ENCODE results near the gene SSRP1. TPM values are rescaled to one million over a fixed set of nuclear protein-coding genes. Genes with fewer than 3 reads are reported as not detected.
"Not testable (repeated sequence)": the region's sequence is repeated elsewhere in the genome, so short reads cannot be mapped to it uniquely, and the experiment has no call there.

SSRP1 gene
- total RNA-seq, 1 donor from 2014 or later, result 79.5 TPM

DNA sequence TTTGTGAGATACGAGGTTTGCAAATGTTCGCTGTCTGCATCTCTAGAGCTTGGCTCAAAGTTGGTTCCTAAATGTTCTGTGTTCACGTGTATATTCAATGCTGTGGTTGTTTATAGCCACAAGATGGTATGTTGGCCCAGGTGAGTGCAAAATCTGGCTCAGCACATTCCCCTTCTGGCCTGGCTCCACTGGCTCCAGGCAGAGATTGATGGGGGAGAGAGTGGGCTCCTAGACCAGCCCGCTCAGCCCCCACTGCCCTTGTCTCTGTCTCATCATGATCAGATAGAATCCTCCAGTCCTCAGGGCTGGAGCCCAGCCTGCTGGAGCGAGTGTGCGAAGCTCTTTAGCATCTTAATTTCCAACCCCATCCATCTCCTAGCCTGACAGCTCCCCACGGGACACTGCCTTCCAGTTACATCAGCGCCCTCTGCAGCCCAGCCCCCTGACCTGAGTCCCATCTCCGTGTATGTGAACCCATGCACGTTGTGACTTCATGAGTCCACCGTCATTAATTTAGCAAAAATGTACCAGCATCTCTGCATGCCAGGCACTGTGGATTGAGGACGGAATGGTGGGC is 4.4 kb upstream of the SSRP1 start:
- no peak for DNase-seq (ENCODE audit: low read depth)

DNA sequence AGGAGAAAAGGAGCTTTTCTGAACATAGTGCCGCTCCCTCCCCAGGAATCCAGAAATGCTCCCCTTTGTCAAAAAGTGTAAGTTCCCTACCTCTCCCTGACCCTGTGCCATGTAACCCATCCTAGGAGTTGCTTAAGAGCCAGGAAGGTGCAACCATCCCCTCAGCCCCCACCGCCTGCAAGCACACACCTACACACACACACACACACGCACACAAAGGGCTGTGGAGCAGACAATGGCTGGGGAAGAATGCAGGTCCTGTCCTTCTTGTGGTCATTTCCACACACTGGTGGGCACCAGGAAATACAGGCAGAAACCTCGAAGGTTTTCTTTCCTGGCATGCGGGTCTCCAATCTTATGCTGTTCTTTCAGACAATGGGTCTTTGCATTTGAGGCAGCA is 3.6 kb upstream of the SSRP1 start:
- Histone ChIP-seq H3K4me1 (ENCODE audit: insufficient read depth, low read length) (peaks cover 10% of the 10 kb centered on the region), H2AFZ (ENCODE audit: low read depth, low read length) (no peak overlapping the region), H3K79me2 (ENCODE audit: insufficient read depth, low read length) (peaks cover 21% of the 10 kb centered on the region), H3K36me3 (ENCODE audit: insufficient read depth, low read length) (no peaks in the 10 kb centered on the region), H3K27ac (ENCODE audit: low read depth, low read length) (no peak overlapping the region), H3K27me3 (ENCODE audit: insufficient read depth, low read length) (peaks cover 15% of the 10 kb centered on the region), H3K9ac (ENCODE audit: low read length) (no peak overlapping the region), H3K9me3 (ENCODE audit: insufficient read depth, low read depth, low read length) (no peaks in the 10 kb centered on the region), H3K4me3 (ENCODE audit: insufficient read depth, low read depth, low read length) (no peak overlapping the region), H4K20me1 (ENCODE audit: insufficient read depth, low read length) (peaks cover 1% of the 10 kb centered on the region), H3K4me2 (ENCODE audit: low read length) (no peak overlapping the region)
- TF ChIP-seq, protein P1, sequence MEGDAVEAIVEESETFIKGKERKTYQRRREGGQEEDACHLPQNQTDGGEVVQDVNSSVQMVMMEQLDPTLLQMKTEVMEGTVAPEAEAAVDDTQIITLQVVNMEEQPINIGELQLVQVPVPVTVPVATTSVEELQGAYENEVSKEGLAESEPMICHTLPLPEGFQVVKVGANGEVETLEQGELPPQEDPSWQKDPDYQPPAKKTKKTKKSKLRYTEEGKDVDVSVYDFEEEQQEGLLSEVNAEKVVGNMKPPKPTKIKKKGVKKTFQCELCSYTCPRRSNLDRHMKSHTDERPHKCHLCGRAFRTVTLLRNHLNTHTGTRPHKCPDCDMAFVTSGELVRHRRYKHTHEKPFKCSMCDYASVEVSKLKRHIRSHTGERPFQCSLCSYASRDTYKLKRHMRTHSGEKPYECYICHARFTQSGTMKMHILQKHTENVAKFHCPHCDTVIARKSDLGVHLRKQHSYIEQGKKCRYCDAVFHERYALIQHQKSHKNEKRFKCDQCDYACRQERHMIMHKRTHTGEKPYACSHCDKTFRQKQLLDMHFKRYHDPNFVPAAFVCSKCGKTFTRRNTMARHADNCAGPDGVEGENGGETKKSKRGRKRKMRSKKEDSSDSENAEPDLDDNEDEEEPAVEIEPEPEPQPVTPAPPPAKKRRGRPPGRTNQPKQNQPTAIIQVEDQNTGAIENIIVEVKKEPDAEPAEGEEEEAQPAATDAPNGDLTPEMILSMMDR (IDR thresholded peaks at IDR 0.05; ENCODE audit: insufficient read depth, low read depth, low read length), result no peak
- no peak for TF ChIP-seq EZH2 (IDR thresholded peaks at IDR 0.05; ENCODE audit: insufficient read depth, low read length)
- H3K4me1 Mint-ChIP-seq (ENCODE audit: low read depth, unreplicated experiment), result peaks cover 7% of the 10 kb centered on the region
- H3K27ac Mint-ChIP-seq (ENCODE audit: unreplicated experiment), result no peak overlapping the region
- DNase-seq (ENCODE audit: low read depth) (no peak), FAIRE-seq (no peak)
- H3K4me3 Mint-ChIP-seq (ENCODE audit: unreplicated experiment), result no peak overlapping the region
- peaks cover 23% of the 10 kb centered on the region for H3K27me3 Mint-ChIP-seq (ENCODE audit: low read depth, unreplicated experiment)
- no peaks in the 10 kb centered on the region for H3K9me3 Mint-ChIP-seq (ENCODE audit: unreplicated experiment)
- no peaks in the 10 kb centered on the region for H3K36me3 Mint-ChIP-seq (ENCODE audit: low read depth, unreplicated experiment)

More for the DNA sequence above, 4.4 kb upstream of the SSRP1 start:
- Histone ChIP-seq H3K4me1 (ENCODE audit: insufficient read depth, low read length) (peaks cover 6% of the 10 kb centered on the region), H2AFZ (ENCODE audit: low read depth, low read length) (no peak overlapping the region), H4K20me1 (ENCODE audit: insufficient read depth, low read length) (no peaks in the 10 kb centered on the region), H3K27ac (ENCODE audit: low read depth, low read length) (no peak overlapping the region), H3K27me3 (ENCODE audit: insufficient read depth, low read length) (peaks cover 15% of the 10 kb centered on the region), H3K9me3 (ENCODE audit: insufficient read depth, low read depth, low read length) (no peaks in the 10 kb centered on the region), H3K79me2 (ENCODE audit: insufficient read depth, low read length) (peaks cover 13% of the 10 kb centered on the region), H3K9ac (ENCODE audit: low read length) (no peak overlapping the region), H3K4me3 (ENCODE audit: insufficient read depth, low read depth, low read length) (no peak overlapping the region), H3K36me3 (ENCODE audit: insufficient read depth, low read length) (no peaks in the 10 kb centered on the region), H3K4me2 (ENCODE audit: low read length) (no peak overlapping the region)
- Mint-ChIP-seq H3K9me3 (ENCODE audit: unreplicated experiment) (no peaks in the 10 kb centered on the region), H3K4me1 (ENCODE audit: low read depth, unreplicated experiment) (peaks cover 4% of the 10 kb centered on the region), H3K36me3 (ENCODE audit: low read depth, unreplicated experiment) (no peaks in the 10 kb centered on the region), H3K4me3 (ENCODE audit: unreplicated experiment) (no peak overlapping the region), H3K27me3 (ENCODE audit: low read depth, unreplicated experiment) (peaks cover 23% of the 10 kb centered on the region), H3K27ac (ENCODE audit: unreplicated experiment) (no peak overlapping the region)
- no peak for TF ChIP-seq EZH2 (IDR thresholded peaks at IDR 0.05; ENCODE audit: insufficient read depth, low read length)
- TF ChIP-seq, protein P1 (IDR thresholded peaks at IDR 0.05; ENCODE audit: insufficient read depth, low read depth, low read length), result no peak
- FAIRE-seq, result no peak

DNA sequence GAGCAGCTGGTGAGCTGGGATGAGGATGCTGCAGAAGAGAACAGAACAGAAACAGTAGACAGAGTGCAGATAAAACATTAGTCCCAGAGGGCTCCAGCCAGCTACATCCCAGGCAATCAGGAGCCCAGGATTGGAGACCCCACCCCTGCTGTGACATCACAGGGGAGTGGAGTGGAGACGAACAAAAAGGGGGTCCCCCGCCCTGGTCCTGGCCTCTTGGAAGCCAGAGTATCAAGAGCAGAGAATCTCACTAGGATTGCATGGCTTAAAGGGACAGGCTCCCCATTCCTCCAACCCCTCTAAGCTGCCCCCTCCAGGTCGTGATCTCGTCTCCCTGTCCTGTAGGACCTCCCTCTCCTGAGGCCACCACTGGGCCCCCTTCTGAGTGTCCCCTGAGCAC is 2.5 kb upstream of the SSRP1 start, which contains the start of gene P2RX3:
Gene P2RX3, plus strand, starts transcription at position 211 of the 400 bp plus-strand sequence. CDS start 199 bp downstream, outside the sequence.
- Histone ChIP-seq H3K4me1 (ENCODE audit: insufficient read depth, low read length) (peaks cover 15% of the 10 kb centered on the region), H3K36me3 (ENCODE audit: insufficient read depth, low read length) (peaks cover 5% of the 10 kb centered on the region), H3K9ac (ENCODE audit: low read length) (no peak within 1 kb of the TSS), H3K27ac (ENCODE audit: low read depth, low read length) (no peak within 1 kb of the TSS), H3K4me3 (ENCODE audit: insufficient read depth, low read depth, low read length) (no peak within 1 kb of the TSS), H3K9me3 (ENCODE audit: insufficient read depth, low read depth, low read length) (no peaks in the 10 kb centered on the region), H3K27me3 (ENCODE audit: insufficient read depth, low read length) (peaks cover 15% of the 10 kb centered on the region), H3K79me2 (ENCODE audit: insufficient read depth, low read length) (peaks cover 33% of the 10 kb centered on the region), H4K20me1 (ENCODE audit: insufficient read depth, low read length) (peaks cover 6% of the 10 kb centered on the region), H2AFZ (ENCODE audit: low read depth, low read length) (no peak within 1 kb of the TSS), H3K4me2 (ENCODE audit: low read length) (no peak within 1 kb of the TSS)
- TF ChIP-seq, protein P1 (IDR thresholded peaks at IDR 0.05; ENCODE audit: insufficient read depth, low read depth, low read length), result no peak
- TF ChIP-seq EZH2 (IDR thresholded peaks at IDR 0.05; ENCODE audit: insufficient read depth, low read length), result no peak
- FAIRE-seq, result no peak
- H3K4me1 Mint-ChIP-seq (ENCODE audit: low read depth, unreplicated experiment), result peaks cover 7% of the 10 kb centered on the region
- no peaks in the 10 kb centered on the region for H3K9me3 Mint-ChIP-seq (ENCODE audit: unreplicated experiment)
- H3K27ac Mint-ChIP-seq (ENCODE audit: unreplicated experiment), result no peak within 1 kb of the TSS
- H3K4me3 Mint-ChIP-seq (ENCODE audit: unreplicated experiment), result no peak within 1 kb of the TSS
- DNase-seq (ENCODE audit: low read depth), result no peak
- no peaks in the 10 kb centered on the region for H3K36me3 Mint-ChIP-seq (ENCODE audit: low read depth, unreplicated experiment)
- peaks cover 23% of the 10 kb centered on the region for H3K27me3 Mint-ChIP-seq (ENCODE audit: low read depth, unreplicated experiment)

DNA sequence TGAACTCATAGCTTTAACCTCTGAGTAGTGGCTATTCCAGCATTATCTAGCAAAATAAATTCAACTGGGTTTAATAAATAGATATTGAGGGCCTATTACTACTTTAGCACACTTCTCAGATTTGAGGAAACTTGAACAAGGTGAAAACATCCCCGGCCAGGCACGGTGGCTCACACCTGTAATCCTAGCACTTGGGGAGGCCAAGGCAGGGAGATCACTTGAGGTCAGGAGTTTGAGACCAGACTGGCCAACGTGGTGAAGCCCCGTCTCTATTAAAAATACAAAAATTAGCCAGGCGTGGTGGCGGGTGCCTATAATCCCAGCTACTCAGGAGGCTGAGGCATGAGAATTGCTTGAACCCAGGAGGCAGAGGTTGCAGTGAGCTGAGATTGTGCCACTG is 1.2 kb upstream of the SSRP1 start:
- not testable (repeated sequence) for H3K9ac ChIP-seq (ENCODE audit: low read length); H4K20me1 ChIP-seq (ENCODE audit: insufficient read depth, low read length); H3K9me3 Mint-ChIP-seq (ENCODE audit: unreplicated experiment); FAIRE-seq; H3K9me3 ChIP-seq (ENCODE audit: insufficient read depth, low read depth, low read length); DNase-seq (ENCODE audit: low read depth); H3K4me2 ChIP-seq (ENCODE audit: low read length); H2AFZ ChIP-seq (ENCODE audit: low read depth, low read length); H3K4me3 ChIP-seq (ENCODE audit: insufficient read depth, low read depth, low read length); H3K4me1 Mint-ChIP-seq (ENCODE audit: low read depth, unreplicated experiment); H3K36me3 Mint-ChIP-seq (ENCODE audit: low read depth, unreplicated experiment); H3K27ac ChIP-seq (ENCODE audit: low read depth, low read length)
- H3K4me1 ChIP-seq (ENCODE audit: insufficient read depth, low read length), result peaks cover 15% of the 10 kb centered on the region
- peak overlapping the region; percentile 94 for H3K4me3 Mint-ChIP-seq (ENCODE audit: unreplicated experiment)
- peaks cover 45% of the 10 kb centered on the region for H3K79me2 ChIP-seq (ENCODE audit: insufficient read depth, low read length)
- H3K36me3 ChIP-seq (ENCODE audit: insufficient read depth, low read length), result peaks cover 16% of the 10 kb centered on the region
- H3K27me3 ChIP-seq (ENCODE audit: insufficient read depth, low read length), result peaks cover 15% of the 10 kb centered on the region
- H3K27me3 Mint-ChIP-seq (ENCODE audit: low read depth, unreplicated experiment), result peaks cover 19% of the 10 kb centered on the region
- H3K27ac Mint-ChIP-seq (ENCODE audit: unreplicated experiment), result peak overlapping the region; percentile 99
